Ishikawa (cell line): ENCODE measurements around the gene PCDHA7.

Source experiments
- EP300 ChIP-seq: IDR thresholded peaks from 2 replicates; pipeline ENCODE4 v1.6.1; 2012; ENCODE audit warnings: borderline replicate concordance
- ZBTB7A ChIP-seq: IDR thresholded peaks from 2 replicates; pipeline ENCODE4 v1.6.1; 2012; ENCODE audit warnings: low read depth
- TF ChIP-seq, protein P1 (sequence below): IDR thresholded peaks from 2 replicates; pipeline ENCODE4 v1.6.1; 2012

GRCh38 chr5:140855772-140856674 lies 22.0 kb downstream of the PCDHA7 start, which contains the start of gene PCDHA10:
- TF ChIP-seq, protein P1, sequence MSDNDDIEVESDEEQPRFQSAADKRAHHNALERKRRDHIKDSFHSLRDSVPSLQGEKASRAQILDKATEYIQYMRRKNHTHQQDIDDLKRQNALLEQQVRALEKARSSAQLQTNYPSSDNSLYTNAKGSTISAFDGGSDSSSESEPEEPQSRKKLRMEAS, result no peak
- TF ChIP-seq ZBTB7A, result no peak
- no peak for TF ChIP-seq EP300
